GM21381 (cell line): ENCODE results near the gene ZNF117.
"Not testable (repeated sequence)": the region's sequence is repeated elsewhere in the genome, so short reads cannot be mapped to it uniquely, and the experiment has no call there.

Source experiments
- ATAC-seq: cut with Tn5 transposase; IDR thresholded peaks from one replicate; pipeline ENCODE4 v1.9.1; 2021; ENCODE audit warnings: mild to moderate bottlenecking, moderate library complexity; ENCODE audit not compliant: unreplicated experiment

Gene ZNF117

GRCh38 chr7:64928252-64929187, 62.3 kb downstream of the ZNF117 start:
- ATAC-seq: not testable (repeated sequence)
